WTC11 (cell line): ENCODE results near the gene SOWAHB. TPM values are rescaled to one million over a fixed set of nuclear protein-coding genes. Genes with fewer than 3 reads are reported as not detected.
A peak's percentile ranks its signal among the peaks of the same experiment; 100 is the strongest.

Experiments used
- ATAC-seq: fragments of 200-7000 bp; cut with Tn5 transposase; 2 replicates; pipeline ENCODE4 v1.10.0; 2021; ENCODE audit warnings: mild to moderate bottlenecking, moderate library complexity
- CTCF ChIA-PET: fragments of 300-600 bp; sonication (Branson Sonifier 250); formaldehyde crosslinking; loops from one replicate; lab custom pipeline; 2021; ENCODE audit warnings: antibody characterized with exemption; lab: Charles Lee
- POLR2A ChIA-PET: fragments of 350-600 bp; sonication (Branson Sonifier 250); formaldehyde crosslinking; loops from one replicate; lab custom pipeline; 2021; ENCODE audit warnings: antibody characterized with exemption; lab: Charles Lee
- DNase-seq: peaks from one replicate; pipeline ENCODE4 v3.0.0; 2021; ENCODE audit warnings: low spot score
- H3K27ac Mint-ChIP-seq: 2 replicates; pipeline ENCODE4 v1.8.0; 2021; ENCODE audit warnings: mixed read lengths
- H3K27me3 Mint-ChIP-seq: 2 replicates; pipeline ENCODE4 v1.8.0; 2021; ENCODE audit warnings: low read depth, mild to moderate bottlenecking, moderate library complexity, mixed read lengths
- H3K36me3 Mint-ChIP-seq: 2 replicates; pipeline ENCODE4 v1.8.0; 2021; ENCODE audit warnings: mixed read lengths
- H3K4me1 Mint-ChIP-seq: 2 replicates; pipeline ENCODE4 v1.8.0; 2022; ENCODE audit warnings: mixed read lengths
- H3K4me3 Mint-ChIP-seq: 2 replicates; pipeline ENCODE4 v1.8.0; 2021; ENCODE audit warnings: mild to moderate bottlenecking, moderate library complexity, mixed read lengths
- H3K9me3 Mint-ChIP-seq: 2 replicates; pipeline ENCODE4 v1.8.0; 2021; ENCODE audit warnings: mixed read lengths
- ELF4 ChIP-seq: sonication (generic); formaldehyde crosslinking; IDR thresholded peaks from 2 replicates; pipeline ENCODE4 v1.8.1; 2022; ENCODE audit warnings: low read depth, mild to moderate bottlenecking, moderate library complexity, missing genetic modification reagents
- FOXP1 ChIP-seq: sonication (generic); formaldehyde crosslinking; IDR thresholded peaks from 2 replicates; pipeline ENCODE4 v1.8.0; 2022; ENCODE audit warnings: missing genetic modification reagents, mild to moderate bottlenecking, moderate library complexity, borderline replicate concordance
- KAT7 ChIP-seq: sonication (generic); formaldehyde crosslinking; IDR thresholded peaks from 2 replicates; pipeline ENCODE4 v1.8.1; 2023; ENCODE audit warnings: missing genetic modification reagents, mild to moderate bottlenecking, borderline replicate concordance
- NFYB ChIP-seq: sonication (generic); formaldehyde crosslinking; conservative IDR thresholded peaks from 2 replicates; pipeline ENCODE4 v1.8.0; 2022; ENCODE audit warnings: low read depth, missing genetic modification reagents
- NR1H2 ChIP-seq: sonication (generic); formaldehyde crosslinking; IDR thresholded peaks from 2 replicates; pipeline ENCODE4 v1.9.0; 2021; ENCODE audit warnings: mild to moderate bottlenecking, moderate library complexity, missing genetic modification reagents
- SMAD3 ChIP-seq: sonication (generic); formaldehyde crosslinking; IDR thresholded peaks from 2 replicates; pipeline ENCODE4 v1.8.0; 2022; ENCODE audit warnings: missing genetic modification reagents, mild to moderate bottlenecking, borderline replicate concordance
- TCF7 ChIP-seq: sonication (generic); formaldehyde crosslinking; IDR thresholded peaks from 2 replicates; pipeline ENCODE4 v1.8.0; 2022; ENCODE audit warnings: mild to moderate bottlenecking, low read depth, missing genetic modification reagents, moderate library complexity
- ZNF138 ChIP-seq: sonication (generic); formaldehyde crosslinking; conservative IDR thresholded peaks from 2 replicates; pipeline ENCODE4 v1.8.1; 2022; ENCODE audit warnings: mild to moderate bottlenecking, moderate library complexity, missing genetic modification reagents
- ZNF416 ChIP-seq: fragments of 250-450 bp; sonication (Bioruptor Pico); IDR thresholded peaks from 2 replicates; pipeline ENCODE4 v1.9.0; 2021; ENCODE audit warnings: mild to moderate bottlenecking, inconsistent platforms
- total RNA-seq: library from RNA; stranded (reverse); gene quantifications from 3 replicates; pipeline ENCODE4 v1.2.3, GENCODE V29; 2021
- TF ChIP-seq, protein P1 (sequence below): sonication (generic); formaldehyde crosslinking; IDR thresholded peaks from 2 replicates; pipeline ENCODE4 v1.8.1; 2022; ENCODE audit warnings: missing genetic modification reagents, borderline replicate concordance
- TF ChIP-seq, protein P2 (sequence below): sonication (generic); formaldehyde crosslinking; IDR thresholded peaks from 2 replicates; pipeline ENCODE4 v1.8.1; 2023; ENCODE audit warnings: mild to moderate bottlenecking, moderate library complexity, missing genetic modification reagents
- TF ChIP-seq, protein P3 (sequence below): sonication (generic); formaldehyde crosslinking; IDR thresholded peaks from 2 replicates; pipeline ENCODE4 v1.8.0; 2022; ENCODE audit warnings: mild to moderate bottlenecking, missing genetic modification reagents
- TF ChIP-seq, protein P4 (sequence below): sonication (generic); formaldehyde crosslinking; IDR thresholded peaks from 2 replicates; pipeline ENCODE4 v1.8.1; 2023; ENCODE audit warnings: mild to moderate bottlenecking, missing genetic modification reagents, moderate library complexity
- TF ChIP-seq, protein P5 (sequence below): sonication (generic); formaldehyde crosslinking; IDR thresholded peaks from 2 replicates; pipeline ENCODE4 v1.8.1; 2023; ENCODE audit warnings: mild to moderate bottlenecking, missing genetic modification reagents, borderline replicate concordance
- TF ChIP-seq, protein P6 (sequence below): fragments of 200-600 bp; IDR thresholded peaks from 2 replicates; pipeline ENCODE4 v1.8.0; 2022; ENCODE audit warnings: antibody characterized with exemption

The SOWAHB gene
- total RNA-seq, 1 experiment from 2014 or later = 1.5 TPM

DNA sequence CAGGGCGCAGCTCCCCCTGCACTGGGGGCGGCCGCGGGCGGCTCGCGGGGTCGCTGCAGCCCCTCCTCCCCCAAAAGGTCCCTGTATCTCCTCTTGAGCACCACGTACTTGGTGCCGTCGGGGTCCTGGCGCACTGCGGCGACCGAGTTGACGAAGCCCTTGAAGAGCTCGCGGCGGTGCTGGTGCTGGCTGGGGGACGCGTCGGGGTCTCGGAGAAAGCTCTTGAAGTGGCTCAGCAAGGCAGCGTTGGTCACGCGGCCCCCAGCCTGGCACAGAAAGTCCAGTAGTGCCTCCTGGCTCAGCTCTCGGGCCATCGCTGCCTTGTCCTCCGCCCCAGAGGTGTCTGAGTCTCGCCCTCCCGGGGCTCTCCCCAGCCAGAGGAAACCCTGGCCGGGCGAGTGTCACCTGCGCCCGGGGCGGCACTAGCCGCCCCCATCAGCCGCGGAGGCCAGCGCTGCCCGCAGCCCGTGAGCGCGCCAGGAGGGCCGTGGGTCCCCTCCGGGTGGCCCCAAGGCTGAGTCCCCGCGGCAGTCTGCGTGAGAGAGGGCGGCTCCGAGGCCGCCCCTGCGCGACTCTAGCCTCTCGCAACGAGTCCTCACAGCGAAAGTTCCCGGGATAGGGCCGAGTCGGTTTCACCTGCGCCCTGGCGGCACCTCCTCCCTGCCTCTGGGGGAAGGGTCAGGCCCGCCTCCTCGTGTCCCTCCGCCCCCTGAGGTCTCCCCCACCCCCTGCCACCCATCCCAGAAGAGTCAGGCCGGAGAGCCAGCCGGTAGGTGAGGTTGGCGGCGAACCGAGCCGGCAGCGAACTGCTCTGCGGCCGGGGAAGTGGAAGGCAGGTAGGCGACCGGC is at the start of gene SOWAHB (continued):
- TF ChIP-seq, protein P1, sequence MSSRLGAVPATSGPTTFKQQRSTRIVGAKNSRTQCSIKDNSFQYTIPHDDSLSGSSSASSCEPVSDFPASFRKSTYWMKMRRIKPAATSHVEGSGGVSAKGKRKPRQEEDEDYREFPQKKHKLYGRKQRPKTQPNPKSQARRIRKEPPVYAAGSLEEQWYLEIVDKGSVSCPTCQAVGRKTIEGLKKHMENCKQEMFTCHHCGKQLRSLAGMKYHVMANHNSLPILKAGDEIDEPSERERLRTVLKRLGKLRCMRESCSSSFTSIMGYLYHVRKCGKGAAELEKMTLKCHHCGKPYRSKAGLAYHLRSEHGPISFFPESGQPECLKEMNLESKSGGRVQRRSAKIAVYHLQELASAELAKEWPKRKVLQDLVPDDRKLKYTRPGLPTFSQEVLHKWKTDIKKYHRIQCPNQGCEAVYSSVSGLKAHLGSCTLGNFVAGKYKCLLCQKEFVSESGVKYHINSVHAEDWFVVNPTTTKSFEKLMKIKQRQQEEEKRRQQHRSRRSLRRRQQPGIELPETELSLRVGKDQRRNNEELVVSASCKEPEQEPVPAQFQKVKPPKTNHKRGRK = no peak
- 0 out of 2 replicates have a peak, but pooled peaks have one; percentile 11 for TF ChIP-seq FOXP1 (CRISPR knock-in tag)
- TF ChIP-seq, protein P2, sequence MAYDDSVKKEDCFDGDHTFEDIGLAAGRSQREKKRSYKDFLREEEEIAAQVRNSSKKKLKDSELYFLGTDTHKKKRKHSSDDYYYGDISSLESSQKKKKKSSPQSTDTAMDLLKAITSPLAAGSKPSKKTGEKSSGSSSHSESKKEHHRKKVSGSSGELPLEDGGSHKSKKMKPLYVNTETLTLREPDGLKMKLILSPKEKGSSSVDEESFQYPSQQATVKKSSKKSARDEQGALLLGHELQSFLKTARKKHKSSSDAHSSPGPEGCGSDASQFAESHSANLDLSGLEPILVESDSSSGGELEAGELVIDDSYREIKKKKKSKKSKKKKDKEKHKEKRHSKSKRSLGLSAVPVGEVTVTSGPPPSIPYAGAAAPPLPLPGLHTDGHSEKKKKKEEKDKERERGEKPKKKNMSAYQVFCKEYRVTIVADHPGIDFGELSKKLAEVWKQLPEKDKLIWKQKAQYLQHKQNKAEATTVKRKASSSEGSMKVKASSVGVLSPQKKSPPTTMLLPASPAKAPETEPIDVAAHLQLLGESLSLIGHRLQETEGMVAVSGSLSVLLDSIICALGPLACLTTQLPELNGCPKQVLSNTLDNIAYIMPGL = no peak

DNA sequence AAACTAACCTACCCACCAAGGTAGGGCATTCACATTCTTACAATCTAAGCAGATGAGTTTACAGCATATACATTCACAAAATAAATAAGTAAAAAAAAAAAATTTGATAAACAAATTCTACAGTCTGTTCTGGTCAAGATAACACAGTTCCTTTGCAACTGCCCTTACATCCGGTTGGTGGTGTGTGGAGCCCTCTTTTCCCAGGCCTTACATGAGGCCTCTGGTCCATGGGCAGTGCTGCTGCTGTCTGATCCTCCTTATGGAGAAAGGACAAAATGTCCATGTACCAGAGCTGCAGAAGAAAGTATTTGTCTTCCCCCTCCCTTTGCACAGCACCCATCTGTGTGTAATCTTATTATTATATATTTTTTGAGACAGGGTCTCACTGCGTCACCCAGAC is 49.4 kb upstream of the SOWAHB start:
- ATAC-seq = no peak
- Mint-ChIP-seq H3K27ac (no peak overlapping the region), H3K4me3 (no peak overlapping the region; the same call in 1 of the 2 replicates)
- TF ChIP-seq SMAD3 (CRISPR knock-in tag) = no peak
- TF ChIP-seq TCF7 (CRISPR knock-in tag) = no peak
- TF ChIP-seq ELF4 (CRISPR knock-in tag) = no peak
- TF ChIP-seq, protein P3, sequence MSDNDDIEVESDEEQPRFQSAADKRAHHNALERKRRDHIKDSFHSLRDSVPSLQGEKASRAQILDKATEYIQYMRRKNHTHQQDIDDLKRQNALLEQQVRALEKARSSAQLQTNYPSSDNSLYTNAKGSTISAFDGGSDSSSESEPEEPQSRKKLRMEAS (CRISPR knock-in tag) = no peak
- no peak for TF ChIP-seq NR1H2 (CRISPR knock-in tag)
- TF ChIP-seq, protein P4, sequence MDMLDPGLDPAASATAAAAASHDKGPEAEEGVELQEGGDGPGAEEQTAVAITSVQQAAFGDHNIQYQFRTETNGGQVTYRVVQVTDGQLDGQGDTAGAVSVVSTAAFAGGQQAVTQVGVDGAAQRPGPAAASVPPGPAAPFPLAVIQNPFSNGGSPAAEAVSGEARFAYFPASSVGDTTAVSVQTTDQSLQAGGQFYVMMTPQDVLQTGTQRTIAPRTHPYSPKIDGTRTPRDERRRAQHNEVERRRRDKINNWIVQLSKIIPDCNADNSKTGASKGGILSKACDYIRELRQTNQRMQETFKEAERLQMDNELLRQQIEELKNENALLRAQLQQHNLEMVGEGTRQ (CRISPR knock-in tag) = no peak
- no peak for TF ChIP-seq NFYB (CRISPR knock-in tag)
- no peak for TF ChIP-seq ZNF138 (CRISPR knock-in tag)
- TF ChIP-seq, protein P5, sequence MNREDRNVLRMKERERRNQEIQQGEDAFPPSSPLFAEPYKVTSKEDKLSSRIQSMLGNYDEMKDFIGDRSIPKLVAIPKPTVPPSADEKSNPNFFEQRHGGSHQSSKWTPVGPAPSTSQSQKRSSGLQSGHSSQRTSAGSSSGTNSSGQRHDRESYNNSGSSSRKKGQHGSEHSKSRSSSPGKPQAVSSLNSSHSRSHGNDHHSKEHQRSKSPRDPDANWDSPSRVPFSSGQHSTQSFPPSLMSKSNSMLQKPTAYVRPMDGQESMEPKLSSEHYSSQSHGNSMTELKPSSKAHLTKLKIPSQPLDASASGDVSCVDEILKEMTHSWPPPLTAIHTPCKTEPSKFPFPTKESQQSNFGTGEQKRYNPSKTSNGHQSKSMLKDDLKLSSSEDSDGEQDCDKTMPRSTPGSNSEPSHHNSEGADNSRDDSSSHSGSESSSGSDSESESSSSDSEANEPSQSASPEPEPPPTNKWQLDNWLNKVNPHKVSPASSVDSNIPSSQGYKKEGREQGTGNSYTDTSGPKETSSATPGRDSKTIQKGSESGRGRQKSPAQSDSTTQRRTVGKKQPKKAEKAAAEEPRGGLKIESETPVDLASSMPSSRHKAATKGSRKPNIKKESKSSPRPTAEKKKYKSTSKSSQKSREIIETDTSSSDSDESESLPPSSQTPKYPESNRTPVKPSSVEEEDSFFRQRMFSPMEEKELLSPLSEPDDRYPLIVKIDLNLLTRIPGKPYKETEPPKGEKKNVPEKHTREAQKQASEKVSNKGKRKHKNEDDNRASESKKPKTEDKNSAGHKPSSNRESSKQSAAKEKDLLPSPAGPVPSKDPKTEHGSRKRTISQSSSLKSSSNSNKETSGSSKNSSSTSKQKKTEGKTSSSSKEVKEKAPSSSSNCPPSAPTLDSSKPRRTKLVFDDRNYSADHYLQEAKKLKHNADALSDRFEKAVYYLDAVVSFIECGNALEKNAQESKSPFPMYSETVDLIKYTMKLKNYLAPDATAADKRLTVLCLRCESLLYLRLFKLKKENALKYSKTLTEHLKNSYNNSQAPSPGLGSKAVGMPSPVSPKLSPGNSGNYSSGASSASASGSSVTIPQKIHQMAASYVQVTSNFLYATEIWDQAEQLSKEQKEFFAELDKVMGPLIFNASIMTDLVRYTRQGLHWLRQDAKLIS (CRISPR knock-in tag) = no peak
- no peak for TF ChIP-seq KAT7 (CRISPR knock-in tag)
- TF ChIP-seq, protein P6, sequence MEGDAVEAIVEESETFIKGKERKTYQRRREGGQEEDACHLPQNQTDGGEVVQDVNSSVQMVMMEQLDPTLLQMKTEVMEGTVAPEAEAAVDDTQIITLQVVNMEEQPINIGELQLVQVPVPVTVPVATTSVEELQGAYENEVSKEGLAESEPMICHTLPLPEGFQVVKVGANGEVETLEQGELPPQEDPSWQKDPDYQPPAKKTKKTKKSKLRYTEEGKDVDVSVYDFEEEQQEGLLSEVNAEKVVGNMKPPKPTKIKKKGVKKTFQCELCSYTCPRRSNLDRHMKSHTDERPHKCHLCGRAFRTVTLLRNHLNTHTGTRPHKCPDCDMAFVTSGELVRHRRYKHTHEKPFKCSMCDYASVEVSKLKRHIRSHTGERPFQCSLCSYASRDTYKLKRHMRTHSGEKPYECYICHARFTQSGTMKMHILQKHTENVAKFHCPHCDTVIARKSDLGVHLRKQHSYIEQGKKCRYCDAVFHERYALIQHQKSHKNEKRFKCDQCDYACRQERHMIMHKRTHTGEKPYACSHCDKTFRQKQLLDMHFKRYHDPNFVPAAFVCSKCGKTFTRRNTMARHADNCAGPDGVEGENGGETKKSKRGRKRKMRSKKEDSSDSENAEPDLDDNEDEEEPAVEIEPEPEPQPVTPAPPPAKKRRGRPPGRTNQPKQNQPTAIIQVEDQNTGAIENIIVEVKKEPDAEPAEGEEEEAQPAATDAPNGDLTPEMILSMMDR = no peak
- no peak for TF ChIP-seq ZNF416 (CRISPR knock-in tag)
- TF ChIP-seq, all 79 proteins: peak for 0
- Mint-ChIP-seq H3K27me3 (peaks cover 12% of the 10 kb centered on the region), H3K9me3 (no peaks in the 10 kb centered on the region), H3K4me1 (peaks cover 25% of the 10 kb centered on the region), H3K36me3 (peaks cover 5% of the 10 kb centered on the region)
- ChIA-PET POLR2A (no interaction called here), CTCF (interaction anchor here (1.0 kb wide), 1 partner anchor 50 kb away, joined by 5 read pairs; the partner anchor contains the start of gene SOWAHB)
- DNase-seq = no peak
